Hematopoietic multipotent progenitor cell treated with erythropoietin and hydrocortisone succinate and interleukin-3 and kit ligand, for 6 days (in vitro differentiated cells): ENCODE results near the gene MPND.
A peak's percentile ranks its signal among the peaks of the same experiment; 100 is the strongest.

Experiments
- DNase-seq: peaks from one replicate; pipeline ENCODE4 v3.0.0-alpha.2; 2015

The MPND gene

GRCh38 chr19:4350111-4350510 lies 6.7 kb downstream of the MPND start:
- DNase-seq = no peak

DNA sequence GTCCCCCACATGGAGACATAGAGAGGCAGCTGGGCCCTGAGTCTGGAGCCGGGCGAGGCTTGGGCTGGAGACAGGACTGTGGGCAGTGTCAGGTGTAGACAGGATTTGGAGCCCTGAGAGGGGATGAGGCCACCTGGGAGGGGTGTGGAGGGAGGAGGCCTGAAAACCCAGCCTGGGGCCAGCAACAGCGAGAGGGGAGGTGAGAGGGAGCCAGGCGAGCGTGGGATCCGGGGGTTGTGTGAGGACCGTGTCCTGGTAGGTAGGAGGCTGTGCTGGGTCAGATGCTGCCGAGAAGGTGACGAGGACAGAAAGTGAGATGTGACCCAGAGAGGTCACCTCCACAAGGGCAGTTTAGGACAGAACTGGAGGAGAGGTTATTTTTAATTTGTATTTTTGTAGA lies 7.4 kb downstream of the MPND start:
- DNase-seq = no peak

DNA sequence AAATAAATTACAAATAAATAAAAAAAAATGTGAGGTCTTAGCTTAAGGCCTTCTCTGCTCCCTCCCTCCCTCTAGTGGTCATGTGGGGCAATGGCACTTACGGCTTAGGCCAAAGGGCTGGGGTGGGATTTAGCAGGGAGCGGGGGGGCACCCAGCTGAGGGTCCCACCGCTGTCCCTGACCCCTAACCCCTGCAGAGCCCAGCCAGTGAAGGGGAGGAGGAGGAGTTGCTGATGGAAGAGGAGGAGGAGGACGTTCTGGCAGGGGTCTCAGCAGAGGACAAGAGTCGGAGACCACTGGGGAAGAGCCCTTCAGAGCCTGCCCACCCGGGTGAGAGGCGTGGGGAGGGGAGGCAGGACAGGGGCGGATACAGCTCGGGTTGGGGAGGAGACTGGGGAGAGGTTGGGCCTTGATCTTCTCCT lies 9.3 kb downstream of the MPND start:
- peak; percentile 84 for DNase-seq

DNA sequence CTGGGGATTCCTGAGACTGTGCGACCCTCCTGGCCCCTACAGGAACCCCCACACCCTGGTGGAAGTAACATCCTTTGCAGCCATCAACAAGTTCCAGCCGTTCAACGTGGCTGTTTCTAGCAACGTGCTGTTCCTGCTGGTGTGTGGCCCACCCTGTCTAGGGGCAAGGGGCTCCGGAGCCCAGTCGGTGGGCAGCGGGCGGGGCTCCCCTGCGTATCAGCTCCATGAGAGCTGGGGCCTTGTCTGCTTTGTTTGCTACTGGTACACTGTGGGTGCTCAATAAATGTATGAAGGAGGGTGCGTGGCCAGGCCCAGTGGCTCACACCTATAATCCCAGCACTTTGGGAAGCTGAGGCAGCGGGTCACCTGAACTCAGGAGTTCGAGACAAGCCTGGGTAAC lies 10.9 kb downstream of the MPND start:
- DNase-seq = no peak

DNA sequence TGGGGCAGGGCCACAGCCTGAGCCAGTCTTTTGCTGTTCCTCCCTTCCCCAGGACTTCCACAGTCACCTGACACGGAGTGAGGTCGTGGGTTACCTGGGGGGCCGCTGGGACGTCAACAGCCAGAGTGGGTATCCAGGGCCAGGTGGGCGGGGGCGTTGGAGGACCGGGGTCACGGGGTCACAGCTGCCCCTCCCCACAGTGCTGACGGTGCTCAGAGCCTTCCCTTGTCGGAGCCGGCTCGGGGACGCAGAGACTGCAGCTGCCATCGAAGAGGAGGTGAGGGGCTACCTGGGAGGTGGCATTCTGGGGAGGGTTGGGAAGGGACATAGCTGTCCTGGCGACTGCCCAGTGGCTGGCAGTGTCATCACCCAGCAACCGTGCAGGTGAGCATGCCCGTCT lies 11.5 kb downstream of the MPND start:
- DNase-seq = no peak

- no peak for DNase-seq
These were observed 13.9 kb downstream of the MPND start for GRCh38 chr19:4357095-4357797.

- no peak for DNase-seq
These were observed 14.6 kb downstream of the MPND start for GRCh38 chr19:4357921-4358326.

GRCh38 chr19:4358709-4359626 lies 15.6 kb downstream of the MPND start:
- DNase-seq = no peak

GRCh38 chr19:4359627-4360000 lies 16.3 kb downstream of the MPND start:
- DNase-seq = no peak

DNA sequence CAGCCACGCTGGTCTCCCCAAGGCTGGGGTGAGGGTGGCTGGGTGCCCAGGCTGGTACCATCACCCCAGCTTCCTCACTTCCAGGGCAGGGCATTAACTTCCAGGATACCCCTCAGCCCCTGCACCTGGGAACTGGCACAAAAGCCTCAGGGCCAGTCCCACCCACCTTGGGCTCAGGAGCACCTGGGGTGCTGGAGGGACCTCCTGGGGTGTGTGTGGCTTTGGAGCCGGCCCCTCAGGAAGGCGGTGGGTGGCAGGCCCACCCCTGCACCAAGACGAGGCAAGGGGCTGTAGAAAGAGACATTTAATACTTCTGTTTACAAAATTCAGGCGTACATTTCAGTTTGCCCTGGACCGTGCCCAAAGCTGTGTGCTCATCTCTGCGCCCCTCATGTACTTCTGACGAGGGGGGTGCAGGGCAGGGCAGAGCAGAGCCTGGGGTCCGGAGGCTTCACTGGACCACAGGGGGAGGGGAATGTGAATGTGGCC lies 16.8 kb downstream of the MPND start:
- no peak for DNase-seq

GRCh38 chr19:4360641-4361151 lies 17.3 kb downstream of the MPND start:
- no peak for DNase-seq

DNA sequence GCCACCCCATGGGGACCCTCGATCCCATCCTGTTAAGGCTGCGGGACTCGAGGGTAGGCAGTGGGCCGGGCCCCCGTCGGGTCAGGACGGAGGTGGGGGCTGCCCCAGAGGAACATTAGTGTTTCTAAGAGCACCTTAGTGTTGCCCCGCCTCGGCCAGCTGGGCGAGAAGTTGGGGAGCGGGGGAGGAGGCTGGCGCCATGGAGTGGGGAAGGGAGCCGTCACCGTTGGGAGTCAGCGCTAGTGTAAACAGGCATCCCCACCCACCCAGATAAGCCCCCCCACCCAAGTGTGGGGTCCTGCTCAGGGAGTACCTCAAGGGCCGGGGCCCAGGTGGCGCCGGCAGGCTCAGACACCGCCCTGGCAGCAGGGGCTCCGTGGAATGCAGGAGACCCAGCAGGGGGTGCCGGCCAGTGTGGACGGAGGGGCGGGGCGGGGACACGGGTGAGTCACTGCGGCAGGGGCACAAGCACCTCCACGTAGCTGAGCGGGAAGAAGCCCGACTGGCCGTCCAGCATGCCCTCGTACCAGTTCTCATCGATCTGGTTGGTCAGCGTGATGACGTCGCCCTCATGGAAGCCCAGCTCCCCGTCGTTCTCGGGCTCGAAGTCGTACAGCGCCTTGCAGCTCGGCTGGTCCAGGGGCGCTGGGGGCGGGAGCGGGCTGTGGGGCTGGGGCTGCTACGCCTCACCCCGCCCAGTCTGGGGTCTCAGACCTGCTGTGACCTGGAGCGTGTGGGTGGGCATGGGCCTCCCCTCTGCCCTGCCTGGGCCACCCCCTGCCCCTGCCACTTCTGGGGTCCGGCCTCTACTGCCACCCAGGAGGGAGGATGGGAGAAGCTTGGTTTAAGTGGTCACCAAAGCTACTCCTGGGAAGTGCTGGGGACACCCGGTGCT lies 18.0 kb downstream of the MPND start:
- no peak for DNase-seq

GRCh38 chr19:4362101-4362828 lies 18.9 kb downstream of the MPND start:
- no peak for DNase-seq

DNA sequence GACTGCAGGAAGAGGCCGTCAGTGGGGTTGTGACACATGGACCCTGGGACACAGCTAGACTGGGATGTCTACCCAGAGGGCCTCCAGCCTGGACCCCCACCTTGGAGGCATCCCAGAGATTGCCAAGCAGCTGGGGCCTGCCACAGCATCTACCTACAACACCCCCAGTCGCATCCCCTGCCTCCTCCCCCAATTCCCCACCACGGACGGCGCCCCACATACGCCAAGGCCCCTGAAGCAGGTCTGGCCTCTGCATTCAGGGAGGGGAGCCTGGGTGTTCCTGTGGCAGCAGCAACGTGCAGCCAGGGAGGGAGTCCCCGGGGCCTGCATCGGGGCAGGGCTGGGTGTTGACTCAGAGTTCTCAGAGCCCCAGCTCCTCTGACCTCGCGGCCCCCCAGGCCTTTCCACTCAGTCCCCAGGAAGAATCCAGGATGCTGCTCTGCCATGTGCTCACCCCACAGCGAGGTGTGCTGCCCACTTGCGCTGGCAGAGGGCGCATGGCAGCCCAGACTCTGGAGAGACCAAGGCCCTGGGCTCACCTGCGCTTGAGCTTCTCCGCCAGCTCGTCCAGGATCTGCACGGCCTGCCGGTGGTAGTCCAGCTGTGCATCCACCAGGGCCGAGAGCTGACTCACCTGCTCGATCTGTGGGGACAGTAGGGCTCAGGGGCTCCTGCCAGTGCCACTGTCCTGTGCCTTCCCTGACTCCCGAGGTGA lies 19.6 kb downstream of the MPND start:
- no peak for DNase-seq

GRCh38 chr19:4363571-4364304 lies 20.4 kb downstream of the MPND start:
- DNase-seq = no peak

GRCh38 chr19:4365341-4365740 lies 22.0 kb downstream of the MPND start:
- DNase-seq = peak; percentile 36

- DNase-seq = no peak
These were observed 22.7 kb downstream of the MPND start for GRCh38 chr19:4365791-4366665.

DNA sequence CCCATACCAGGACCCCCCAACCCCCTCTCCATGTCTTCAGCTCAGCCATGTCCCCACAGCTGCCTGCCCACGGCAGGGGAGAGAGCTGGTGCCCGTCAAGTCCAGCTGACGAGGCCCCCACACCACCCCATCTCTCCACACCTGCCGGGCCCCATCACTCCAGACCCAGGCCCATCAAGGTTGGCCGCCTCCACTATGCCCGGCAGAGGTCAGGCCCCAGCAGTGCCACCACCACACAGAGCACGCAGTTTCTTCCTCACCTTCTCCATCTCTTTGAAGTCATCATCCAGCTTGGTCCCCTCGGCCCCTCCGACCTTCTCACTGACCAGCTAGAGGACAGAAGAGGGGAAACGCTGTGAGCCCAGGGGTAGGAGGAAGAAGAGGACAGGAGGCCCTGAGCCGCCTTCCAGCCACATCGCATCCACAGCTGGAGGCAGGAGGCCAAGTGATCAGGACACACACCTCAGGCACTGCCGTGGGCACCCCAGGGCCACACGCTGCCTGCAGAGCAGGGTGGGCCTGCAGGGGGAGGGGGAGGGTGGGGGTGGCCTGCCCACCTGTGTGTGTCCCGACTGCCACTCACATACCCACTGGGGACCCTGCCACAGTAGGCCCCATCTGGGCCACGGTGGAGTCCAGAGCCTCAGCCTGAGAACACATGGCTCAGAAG lies 23.4 kb downstream of the MPND start:
- no peak for DNase-seq

DNA sequence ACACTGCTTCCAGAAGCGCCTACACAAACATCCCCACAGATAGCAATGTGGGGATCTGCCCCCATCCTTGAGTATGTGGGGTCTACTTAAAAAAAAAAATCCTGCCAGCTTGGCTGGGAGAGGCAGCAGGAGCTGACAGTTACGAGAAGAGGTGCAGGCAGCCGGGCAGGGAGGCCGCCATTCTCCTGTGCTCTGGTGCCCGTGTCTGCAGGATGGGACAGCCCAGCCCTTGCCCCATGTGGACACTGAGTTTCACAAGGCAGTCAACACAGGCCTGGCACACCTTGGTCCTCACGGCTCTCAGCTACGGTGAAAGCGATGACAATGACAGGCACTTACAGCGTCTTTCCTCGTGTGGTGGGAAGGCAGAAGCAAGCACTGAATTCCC lies 24.0 kb downstream of the MPND start:
- DNase-seq = no peak
